ENCODE measurements around the gene DNAJA3.

- TF ChIP-seq CTCF (IDR thresholded peaks at IDR 0.05) (peak in 2 of 6 experiments; percentile 2 to 13), POLR2A (IDR thresholded peaks at IDR 0.05) (no peak)
These were observed 48.0 kb upstream of the DNAJA3 start for GRCh38 chr16:4377573-4378154.

Measured in adrenal gland (tissue), 5 donors.